GM19025 (cell line): ENCODE results near the gene STEAP3.

ENCODE experiments used
- ATAC-seq: cut with Tn5 transposase; IDR thresholded peaks from one replicate; pipeline ENCODE4 v1.9.1; 2021; ENCODE audit warnings: mild to moderate bottlenecking, low read depth, moderate library complexity; ENCODE audit not compliant: unreplicated experiment

STEAP3 gene

GRCh38 chr2:119225105-119225865 lies 1.7 kb downstream of the STEAP3 start:
- ATAC-seq = no peak

- ATAC-seq = no peak
Observed at GRCh38 chr2:119225926-119226325, 2.3 kb downstream of the STEAP3 start.

GRCh38 chr2:119227346-119227745 lies 3.7 kb downstream of the STEAP3 start:
- no peak for ATAC-seq

- ATAC-seq = no peak
Observed at GRCh38 chr2:119228136-119228535, 4.5 kb downstream of the STEAP3 start.

- no peak for ATAC-seq
Observed at GRCh38 chr2:119228964-119229363, 5.3 kb downstream of the STEAP3 start.

GRCh38 chr2:119229716-119230115 lies 6.1 kb downstream of the STEAP3 start:
- no peak for ATAC-seq

- no peak for ATAC-seq
Observed at GRCh38 chr2:119230219-119231185, 6.9 kb downstream of the STEAP3 start.

- ATAC-seq = peak; percentile 37
Observed at GRCh38 chr2:119231975-119232665, 8.5 kb downstream of the STEAP3 start.

- no peak for ATAC-seq
Observed at GRCh38 chr2:119232666-119232993, 9.0 kb downstream of the STEAP3 start.

GRCh38 chr2:119233326-119234020 lies 9.8 kb downstream of the STEAP3 start:
- no peak for ATAC-seq

GRCh38 chr2:119234021-119235019 lies 10.7 kb downstream of the STEAP3 start:
- no peak for ATAC-seq

- no peak for ATAC-seq
Observed at GRCh38 chr2:119236796-119237195, 13.2 kb downstream of the STEAP3 start.

GRCh38 chr2:119240311-119241204 lies 16.9 kb downstream of the STEAP3 start:
- ATAC-seq = no peak

GRCh38 chr2:119241205-119241532 lies 17.5 kb downstream of the STEAP3 start:
- ATAC-seq = no peak

GRCh38 chr2:119242276-119243119 lies 18.9 kb downstream of the STEAP3 start:
- no peak for ATAC-seq

- ATAC-seq = no peak
Observed at GRCh38 chr2:119243621-119244020, 20.0 kb downstream of the STEAP3 start.

GRCh38 chr2:119245076-119245840 lies 21.6 kb downstream of the STEAP3 start:
- no peak for ATAC-seq
